Endothelial cell of umbilical vein (primary cell): ENCODE measurements around the gene CHID1. TPM values are rescaled to one million over a fixed set of nuclear protein-coding genes. Genes with fewer than 3 reads are reported as not detected.

Experiments
- BruUV-seq: library from RNA; stranded (reverse); fragments of 400-500 nt; replicated peaks from 2 replicates; lab custom pipeline; 2021; lab: Mats Ljungman, UMichigan
- CTCF ChIA-PET: fragments of 300-600, 350-600 bp; sonication (Branson Sonifier 250); formaldehyde crosslinking; loops from one replicate; lab custom pipeline; 2021; ENCODE audit warnings: antibody characterized with exemption, inconsistent platforms; lab: Charles Lee
- POLR2A ChIA-PET: fragments of 300-600, 350-600 bp; sonication (Branson Sonifier 250); formaldehyde crosslinking; loops from one replicate; lab custom pipeline; 2021; ENCODE audit warnings: antibody characterized with exemption, inconsistent platforms; lab: Charles Lee
- DNase-seq: peaks from one replicate; pipeline ENCODE4 v3.0.0-alpha.2; 2011; ENCODE audit warnings: low read depth, low spot score
- FAIRE-seq: peaks from 2 replicates; lab custom pipeline; 2011; peaks lifted over from hg19 to GRCh38; lab: Jason Lieb, UNC
- H2AFZ ChIP-seq: 2 replicates; pipeline ENCODE4 v1.6.0; 2012; ENCODE audit warnings: low read depth, low read length, control low read depth, inconsistent platforms
- H3K27ac ChIP-seq: 2 replicates; pipeline ENCODE4 v1.5.1; 2011; ENCODE audit warnings: low read depth, mild to moderate bottlenecking, control low read depth, low read length, moderate library complexity; ENCODE audit not compliant: insufficient read depth
- H3K27me3 ChIP-seq, 2 experiments: 2 replicates each; pipeline versions ENCODE4 v1.6.0 to v1.6.1; 2011; ENCODE audit warnings: low read length in 2 of 2, mixed read lengths in 1 of 2; ENCODE audit not compliant: control insufficient read depth in 2 of 2, insufficient read depth in 2 of 2
- H3K36me3 ChIP-seq, 2 experiments: 2 replicates in 1 of 2; 3 replicates in 1 of 2; pipeline ENCODE4 v1.5.1; 2011; ENCODE audit warnings: low read length in 2 of 2, mild to moderate bottlenecking in 1 of 2, moderate library complexity in 1 of 2; ENCODE audit not compliant: control insufficient read depth in 2 of 2, insufficient read depth in 2 of 2; ENCODE audit errors: extremely low read depth in 1 of 2
- H3K4me1 ChIP-seq: 3 replicates; pipeline ENCODE4 v1.5.1; 2011; ENCODE audit warnings: mild to moderate bottlenecking, low read length; ENCODE audit not compliant: control insufficient read depth, insufficient read depth; ENCODE audit errors: extremely low read depth
- H3K4me2 ChIP-seq: 2 replicates; pipeline ENCODE4 v1.6.1; 2011; ENCODE audit warnings: low read length, control low read depth, mixed read lengths; ENCODE audit not compliant: insufficient read depth
- H3K4me3 ChIP-seq, 3 experiments: fragments of 200-600 bp in 1 of 3; sonication (generic), shearing (Covaris generic) in 1 of 3; replicated peaks in 1 of 3; 2 replicates each; pipeline ENCODE4 v1.5.1; 2011 to 2016; ENCODE audit warnings: control low read depth in 3 of 3, low read length in 3 of 3, mild to moderate bottlenecking in 2 of 3, inconsistent platforms in 1 of 3, low read depth in 1 of 3, moderate library complexity in 1 of 3; ENCODE audit not compliant: insufficient read depth in 1 of 3
- H3K79me2 ChIP-seq: 2 replicates; pipeline ENCODE4 v1.6.0; 2012; ENCODE audit warnings: low read length, inconsistent platforms; ENCODE audit not compliant: control insufficient read depth, insufficient read depth
- H3K9ac ChIP-seq: replicated peaks from 2 replicates; pipeline ENCODE3; 2011; ENCODE audit warnings: low read length, control low read depth; ENCODE audit not compliant: insufficient read depth; ENCODE audit errors: extremely low read depth
- H3K9me1 ChIP-seq: replicated peaks from 3 replicates; pipeline ENCODE4 v1.6.0; 2011; ENCODE audit warnings: mild to moderate bottlenecking, low read length; ENCODE audit not compliant: control insufficient read depth, insufficient read depth; ENCODE audit errors: extremely low read depth
- H3K9me3 ChIP-seq: replicated peaks from 2 replicates; pipeline ENCODE4 v1.5.1; 2012; ENCODE audit warnings: low read length, inconsistent platforms; ENCODE audit not compliant: control insufficient read depth, insufficient read depth
- H4K20me1 ChIP-seq: replicated peaks from 2 replicates; pipeline ENCODE3; 2011; ENCODE audit warnings: mild to moderate bottlenecking, low read length; ENCODE audit not compliant: control insufficient read depth, insufficient read depth; ENCODE audit errors: extremely low read depth
- CTCF ChIP-seq, 2 donors: IDR thresholded peaks; 1 replicate in 1 of 2; 2 replicates in 1 of 2; pipeline ENCODE4 v1.5.1; 2011; ENCODE audit warnings: low read length in 2 of 2, mild to moderate bottlenecking in 2 of 2, moderate library complexity in 2 of 2, control low read depth in 1 of 2, inconsistent platforms in 1 of 2, low read depth in 1 of 2; ENCODE audit not compliant: insufficient read depth in 1 of 2; ENCODE audit errors: extremely low read depth in 1 of 2
- EZH2 ChIP-seq: IDR thresholded peaks from 2 replicates; pipeline ENCODE4 v1.6.1; 2012; ENCODE audit warnings: borderline replicate concordance, low read depth, mild to moderate bottlenecking, moderate library complexity, low read length, inconsistent platforms; ENCODE audit not compliant: severe bottlenecking
- GATA2 ChIP-seq: IDR thresholded peaks from 2 replicates; pipeline ENCODE4 v1.7.0; 2011; ENCODE audit warnings: low read depth, mild to moderate bottlenecking, moderate library complexity, mixed read lengths, low read length; ENCODE audit not compliant: insufficient read length, insufficient read depth
- JUN ChIP-seq: IDR thresholded peaks from 2 replicates; pipeline ENCODE4 v1.6.1; 2011; ENCODE audit warnings: borderline replicate concordance, low read depth; ENCODE audit not compliant: insufficient read length, insufficient read depth
- POLR2A ChIP-seq: IDR thresholded peaks from 2 replicates; pipeline ENCODE4 v1.6.1; 2012; ENCODE audit warnings: low read depth, mild to moderate bottlenecking, control low read depth, low read length
- POLR2AphosphoS5 ChIP-seq: IDR thresholded peaks from 2 replicates; pipeline ENCODE4 v1.6.1; 2012; ENCODE audit warnings: low read depth, mild to moderate bottlenecking, control low read depth, low read length, moderate library complexity; ENCODE audit not compliant: insufficient read depth
- dilution Hi-C: fragments of 300-500 bp; cut with MboI; formaldehyde crosslinking; loops from one replicate; pipeline ENCODE4 v1.15.0; 2019; ENCODE audit warnings: low sequenced_read_pairs; ENCODE audit not compliant: extremely low pct_ligation_motif_present
- intact Hi-C: fragments of 100-400 bp; cut with micrococcal nuclease; formaldehyde crosslinking; loops from one replicate; pipeline ENCODE4 v1.10.0; 2022
- polyA plus RNA-seq, 4 experiments: library from polyadenylated mRNA; depleted of rRNA in 3 of 4; stranded (reverse) in 3 of 4; unstranded in 1 of 4; fragments of >200 nt; gene quantifications; 2 replicates each; pipeline versions ENCODE4 v1.2.1 to v1.2.3, GENCODE V29; 2011 to 2012; ENCODE audit warnings: missing spikeins in 1 of 4
- total RNA-seq: library from RNA; stranded (reverse); gene quantifications from 2 replicates; pipeline ENCODE4 v1.2.3, GENCODE V29; 2021

The CHID1 gene
- total and polyA plus RNA-seq, 2 donors (not counting 3 experiments of a cell fraction or from before 2014, with no cell fraction given): 89.8 to 107 TPM

DNA sequence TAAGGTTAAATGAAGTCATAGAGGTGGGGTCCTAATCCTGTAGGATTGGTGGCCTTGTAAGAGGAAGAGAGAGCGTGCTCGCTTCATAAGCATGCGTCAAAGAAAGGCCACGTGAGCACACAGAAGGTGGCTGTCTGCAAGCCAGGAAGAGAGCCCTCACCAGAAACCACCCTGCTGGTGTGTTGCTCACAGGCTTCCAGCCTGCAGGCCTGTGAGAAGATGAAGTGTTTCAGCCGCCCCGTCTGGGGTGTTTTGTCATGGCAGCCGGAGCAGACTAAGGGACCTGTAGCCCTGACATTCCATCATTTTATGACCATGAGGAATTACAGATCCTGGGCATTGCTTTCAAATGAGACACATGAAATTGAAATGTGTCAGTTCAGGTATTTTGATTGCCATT is 47.5 kb upstream of the CHID1 start:
- Histone ChIP-seq H3K9me1 (no peaks in the 10 kb centered on the region), H3K27me3 (no peaks in the 10 kb centered on the region), H3K27ac (no peak overlapping the region), H3K79me2 (peaks cover 39% of the 10 kb centered on the region), H3K4me3 (no peak overlapping the region), H3K4me2 (no peak overlapping the region), H3K4me1 (no peaks in the 10 kb centered on the region), H3K9ac (no peak overlapping the region), H3K36me3 (peaks cover 0 to 20% of the 10 kb centered on the region in 2 experiments), H3K9me3 (no peaks in the 10 kb centered on the region), H2AFZ (no peak overlapping the region), H4K20me1 (no peaks in the 10 kb centered on the region)
- ChIA-PET CTCF (no interaction called here), POLR2A (interaction anchor here (1.1 kb wide), 1 partner anchor 17 kb away, joined by 5 read pairs; no protein-coding TSS in a partner anchor)
- no TSS peak for BruUV-seq
- FAIRE-seq: no peak
- TF ChIP-seq POLR2A (no peak), JUN (no peak), POLR2AphosphoS5 (no peak), EZH2 (no peak), CTCF (IDR thresholded peaks at IDR 0.05; ENCODE audit: extremely low read depth in 1 of 2, insufficient read depth in 1 of 2, low read depth in 1 of 2, low read length in 2 of 2) (no peak), GATA2 (no peak)
- dilution Hi-C loops (no loop called here), intact Hi-C loops (no loop called here)
- DNase-seq: no peak
